ENCODE measurements around the gene GPR45. TPM values are rescaled to one million over a fixed set of nuclear protein-coding genes. Genes with fewer than 3 reads are reported as not detected.

The GPR45 gene
- polyA plus RNA-seq, 1 donor = not detected

Other genes with a start within 250 kb of the GPR45 start
- 29.8 TPM for gene MRPS9, start 203.7 kb upstream of the GPR45 start, polyA plus RNA-seq (ENCODE audit: insufficient read length)
- gene TGFBRAP1, start 88.0 kb downstream of the GPR45 start, polyA plus RNA-seq (ENCODE audit: insufficient read length) = 10.3 TPM
- 17.2 TPM for gene C2orf49, start 95.8 kb downstream of the GPR45 start, polyA plus RNA-seq (ENCODE audit: insufficient read length)
- 52.4 TPM for gene FHL2, start 157.3 kb downstream of the GPR45 start, polyA plus RNA-seq (ENCODE audit: insufficient read length)